ENCODE data around the gene MAEA. TPM values are rescaled to one million over a fixed set of nuclear protein-coding genes. Genes with fewer than 3 reads are reported as not detected.

MAEA gene
- total RNA-seq (2022; extraction: Qiagen RNA extraction) = 50.5 to 66.8 TPM (median 62.4 TPM) in 5 replicates

GRCh38 chr4:1289207-1290164 lies at the start of gene MAEA:
Gene MAEA (plus strand): TSS chr4:1289891. CDS start chr4:1289914, 23 bp downstream.

DNA sequence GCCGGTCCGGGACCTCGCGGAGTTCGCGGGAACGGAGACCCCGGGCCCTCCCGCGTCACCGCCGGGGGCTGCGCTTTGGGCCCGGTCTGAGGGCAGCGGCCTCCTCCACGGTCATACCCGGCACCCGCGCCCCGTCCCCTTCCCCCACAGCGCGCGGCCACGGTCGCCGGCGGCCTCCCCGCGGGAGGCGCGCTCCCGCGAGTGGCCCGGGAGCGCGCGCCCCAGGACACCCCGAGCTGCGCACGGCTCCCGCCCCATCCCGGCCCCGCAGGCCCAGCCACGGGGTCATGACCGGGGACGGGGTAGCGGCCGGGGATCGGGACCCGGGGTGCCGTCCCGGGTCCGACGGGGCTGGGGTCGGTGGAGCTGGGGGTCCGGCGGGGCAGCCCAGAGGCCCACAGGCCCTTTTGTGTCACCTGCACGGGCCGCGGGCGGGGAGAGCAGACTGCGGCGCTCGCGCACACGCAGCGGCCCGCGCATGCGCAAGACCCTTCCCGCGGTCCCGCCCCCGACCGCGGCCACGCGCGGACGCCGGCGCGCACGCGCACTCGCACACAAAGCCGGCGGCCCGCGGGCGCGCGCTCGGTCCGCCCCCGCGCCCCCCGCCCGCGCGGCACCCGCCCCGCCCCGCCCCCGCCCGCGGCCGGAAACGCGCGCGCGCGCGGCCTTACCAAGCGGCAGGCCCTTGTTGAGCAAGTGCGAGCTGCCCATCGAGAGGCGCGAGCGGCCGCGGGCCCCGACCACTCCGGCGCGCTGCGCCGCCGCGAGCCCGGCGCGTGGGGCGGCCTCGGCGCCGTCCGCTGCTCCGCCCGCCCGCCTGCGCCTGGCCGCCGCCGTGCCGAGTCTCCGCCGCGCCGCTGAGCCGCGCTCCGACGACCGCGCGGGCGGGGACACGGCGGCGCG lies 41.2 kb upstream of the MAEA start, which contains the start of gene CTBP1:
TSS of gene CTBP1 (minus strand) at position 886 of the 903 bp plus-strand sequence. CDS start 7,799 bp downstream, outside the sequence.

DNA sequence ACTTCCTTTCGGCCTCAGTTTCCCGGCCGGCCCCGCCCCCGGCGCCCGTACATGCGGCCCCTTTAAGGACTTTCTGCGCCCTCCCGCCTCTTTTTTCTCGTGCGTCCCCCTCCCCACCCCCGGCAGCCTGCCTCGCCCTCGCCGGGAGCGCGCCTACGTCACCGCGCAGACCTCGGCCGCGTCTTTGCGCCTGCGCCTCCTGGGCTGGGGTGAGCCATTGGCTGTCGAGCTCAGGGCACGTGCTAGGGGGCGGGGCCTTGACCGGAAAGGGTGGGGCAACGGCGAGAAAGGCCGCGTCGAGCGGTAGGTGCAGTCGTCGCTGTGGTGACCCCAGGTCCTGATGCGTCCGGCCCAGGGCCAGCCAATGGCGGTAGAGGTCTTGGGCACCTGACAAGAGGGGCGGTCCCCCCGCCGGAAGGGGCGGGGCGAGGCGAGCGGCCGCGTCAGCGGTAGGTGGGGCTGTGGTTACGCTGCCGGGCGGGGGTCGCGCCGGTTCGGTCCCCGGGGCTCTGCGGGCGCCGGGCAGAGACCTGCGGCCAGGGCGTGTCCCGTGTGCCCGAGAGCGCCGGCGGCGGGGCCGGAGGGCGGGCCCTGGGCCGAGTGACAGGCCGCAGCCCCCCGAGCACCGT lies 57.2 kb downstream of the MAEA start, which contains the start of gene UVSSA:
TSS of gene UVSSA (plus strand) at position 428 of the 629 bp plus-strand sequence. CDS start 884 bp downstream, outside the sequence.

Other genes starting within 250 kb of the MAEA start
- gene RNF212, start 176.3 kb upstream of the MAEA start, total RNA-seq (2022; extraction: Qiagen RNA extraction) = 1.6 to 2.6 TPM (median 2.2 TPM) in 5 replicates
- gene SPON2, start 117.3 kb upstream of the MAEA start, total RNA-seq (2022; extraction: Qiagen RNA extraction) = 0.41 to 0.60 TPM (median 0.53 TPM) in 5 replicates
- 66.5 to 92.5 TPM (median 85.7 TPM) in 5 replicates for gene CTBP1, start 40.8 kb upstream of the MAEA start, total RNA-seq (2022; extraction: Qiagen RNA extraction)
- gene UVSSA, start 57.3 kb downstream of the MAEA start, total RNA-seq (2022; extraction: Qiagen RNA extraction) = 3.2 to 6.9 TPM (median 4.9 TPM) in 5 replicates
- not detected in 5 replicates for gene NKX1-1, start 116.6 kb downstream of the MAEA start, total RNA-seq (2022; extraction: Qiagen RNA extraction)